Upper lobe of left lung (tissue), 6 donors: ENCODE measurements around the gene BMPR2. TPM values are rescaled to one million over a fixed set of nuclear protein-coding genes. Genes with fewer than 3 reads are reported as not detected.
"Not testable (repeated sequence)": the region's sequence is repeated elsewhere in the genome, so short reads cannot be mapped to it uniquely, and the experiment has no call there.

Experiments used
- ATAC-seq, 2 donors: fragments of 200-7000 bp; cut with Tn5 transposase; one replicate each; pipeline ENCODE4 v1.9.1; 2022; ENCODE audit warnings: mild to moderate bottlenecking in 2 of 2, moderate library complexity in 2 of 2; ENCODE audit not compliant: low FRiP score in 2 of 2
- DNase-seq, 2 donors: peaks; one replicate each; pipeline ENCODE4 v3.0.0-alpha.2; 2019 to 2020
- H3K27ac ChIP-seq, 4 donors: fragments of 200-600 bp; sonication (generic); one replicate each; pipeline ENCODE4 v1.5.1; 2016 to 2019
- H3K27me3 ChIP-seq, 4 donors: fragments of 200-600 bp; sonication (generic); one replicate each; pipeline ENCODE4 v1.5.1; 2017 to 2019
- H3K36me3 ChIP-seq, 4 donors: fragments of 200-600 bp; sonication (generic); one replicate each; pipeline ENCODE4 v1.5.1; 2016 to 2019
- H3K4me1 ChIP-seq, 4 donors: fragments of 200-600 bp; sonication (generic); one replicate each; pipeline ENCODE4 v1.5.1; 2018 to 2019
- H3K4me3 ChIP-seq, 4 donors: fragments of 200-600 bp; sonication (generic); one replicate each; pipeline ENCODE4 v1.5.1; 2017 to 2019; ENCODE audit warnings: mild to moderate bottlenecking in 2 of 4, moderate library complexity in 1 of 4
- H3K9me3 ChIP-seq, 4 donors: fragments of 200-600 bp; sonication (generic); one replicate each; pipeline ENCODE4 v1.5.1; 2018 to 2019
- CTCF ChIP-seq, 6 experiments: fragments of 450-650 bp in 4 of 6; fragments of 200-600 bp in 2 of 6; sonication (generic) in 2 of 6; IDR thresholded peaks; one replicate each; pipeline ENCODE4 v1.5.1; 2016 to 2019; ENCODE audit warnings: antibody characterized with exemption in 6 of 6
- EP300 ChIP-seq, 4 donors: sonication (generic); formaldehyde crosslinking; IDR thresholded peaks; one replicate each; pipeline ENCODE4 v1.5.1; 2017; ENCODE audit warnings: antibody characterized with exemption in 4 of 4, control low read depth in 2 of 4
- POLR2A ChIP-seq, 4 donors: fragments of 450-650 bp; IDR thresholded peaks; one replicate each; pipeline ENCODE4 v1.5.1; 2016 to 2017; ENCODE audit warnings: antibody characterized with exemption in 4 of 4, mild to moderate bottlenecking in 2 of 4
- POLR2AphosphoS5 ChIP-seq, 2 donors: sonication (generic); formaldehyde crosslinking; IDR thresholded peaks; one replicate each; pipeline ENCODE4 v1.5.1; 2017; ENCODE audit warnings: antibody characterized with exemption in 2 of 2
- WGBS, 2 donors: methylation state at CpG; one replicate each; pipeline ENCODE4 v1.1.5; 2017 to 2018; 5-methylcytosine and 5-hydroxymethylcytosine counted together
- total RNA-seq, 6 donors: library from RNA; depleted of rRNA in 4 of 6; stranded (reverse); fragments of >200 nt in 4 of 6; gene quantifications; one replicate each; pipeline versions ENCODE4 v1.1.0 to v1.2.1, GENCODE V29; 2016 to 2021
- donor health status: DM: no; HTN: no; CAD: no; lungs with moderate emphysema.
- donor health status: DM: no; HTN: yes; CAD: no; lungs with severe emphysema.

BMPR2 gene
- total RNA-seq, 6 donors from 2014 or later = 23.0 to 133 (median 77.2) TPM

- H3K27ac ChIP-seq = no peak overlapping the region
- H3K36me3 ChIP-seq = no peaks in the 10 kb centered on the region
- no peaks in the 10 kb centered on the region for H3K27me3 ChIP-seq
- no peak for TF ChIP-seq POLR2A (IDR thresholded peaks at IDR 0.05)
- TF ChIP-seq POLR2AphosphoS5 (IDR thresholded peaks at IDR 0.05) = no peak
- no peak for TF ChIP-seq EP300 (IDR thresholded peaks at IDR 0.05)
- no peak for TF ChIP-seq CTCF (IDR thresholded peaks at IDR 0.05)
- no peak overlapping the region for H3K4me3 ChIP-seq
- no peaks in the 10 kb centered on the region for H3K9me3 ChIP-seq
- ATAC-seq (no peak), DNase-seq (no peak)
- H3K4me1 ChIP-seq = peaks cover 0 to 6% (median 0%) of the 10 kb centered on the region in 4 donors
- 72 to 90% methylated on average over 2 to 3 of the region's 3 CpGs for WGBS, 2 donors
Measured at GRCh38 chr2:202339071-202339870, 36.9 kb upstream of the BMPR2 start.

- H3K27ac ChIP-seq = no peak overlapping the region
Measured at GRCh38 chr2:202344178-202344577, 31.9 kb upstream of the BMPR2 start.

DNA sequence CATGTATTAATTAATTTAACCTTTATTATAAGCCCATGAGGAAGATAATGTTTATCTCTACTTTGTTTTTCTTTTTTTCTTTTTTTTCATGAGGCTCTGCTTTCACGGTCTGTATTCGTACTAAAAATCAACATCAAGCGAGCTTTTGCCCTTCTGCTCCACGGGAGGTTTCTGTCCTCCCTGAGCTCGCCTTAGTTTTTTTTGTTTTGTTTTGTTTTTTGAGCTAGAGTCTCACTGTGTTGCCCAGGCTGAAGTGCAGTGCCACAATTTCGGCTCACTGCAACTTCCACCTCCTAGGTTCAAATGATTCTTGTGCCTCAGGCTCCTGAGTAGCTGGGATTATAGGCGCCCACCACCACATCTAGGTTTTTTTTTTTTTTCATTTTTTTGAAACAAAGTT lies 29.9 kb upstream of the BMPR2 start:
- ATAC-seq (no peak), DNase-seq (no peak)
- 88% methylated on average over 7 of the region's 7 CpGs for WGBS, 2 donors
- no peak for TF ChIP-seq POLR2A (IDR thresholded peaks at IDR 0.05)
- TF ChIP-seq POLR2AphosphoS5 (IDR thresholded peaks at IDR 0.05) = no peak
- no peak for TF ChIP-seq EP300 (IDR thresholded peaks at IDR 0.05)
- TF ChIP-seq CTCF (IDR thresholded peaks at IDR 0.05) = no peak
- H3K27me3 ChIP-seq = no peaks in the 10 kb centered on the region
- no peaks in the 10 kb centered on the region for H3K9me3 ChIP-seq
- H3K4me3 ChIP-seq = no peak overlapping the region
- H3K36me3 ChIP-seq = no peaks in the 10 kb centered on the region
- no peaks in the 10 kb centered on the region for H3K4me1 ChIP-seq
- H3K27ac ChIP-seq = no peak overlapping the region

More at GRCh38 chr2:202344178-202344577, 31.9 kb upstream of the BMPR2 start:
- no peak for DNase-seq
- H3K4me3 ChIP-seq = no peak overlapping the region
- WGBS, 2 donors = 43 to 59% methylated on average over 1 of the region's 1 CpG
- no peaks in the 10 kb centered on the region for H3K27me3 ChIP-seq
- H3K4me1 ChIP-seq = no peaks in the 10 kb centered on the region
- no peak for TF ChIP-seq POLR2AphosphoS5 (IDR thresholded peaks at IDR 0.05)
- TF ChIP-seq CTCF (IDR thresholded peaks at IDR 0.05) = no peak
- no peak for ATAC-seq
- no peaks in the 10 kb centered on the region for H3K36me3 ChIP-seq
- H3K9me3 ChIP-seq = no peaks in the 10 kb centered on the region

DNA sequence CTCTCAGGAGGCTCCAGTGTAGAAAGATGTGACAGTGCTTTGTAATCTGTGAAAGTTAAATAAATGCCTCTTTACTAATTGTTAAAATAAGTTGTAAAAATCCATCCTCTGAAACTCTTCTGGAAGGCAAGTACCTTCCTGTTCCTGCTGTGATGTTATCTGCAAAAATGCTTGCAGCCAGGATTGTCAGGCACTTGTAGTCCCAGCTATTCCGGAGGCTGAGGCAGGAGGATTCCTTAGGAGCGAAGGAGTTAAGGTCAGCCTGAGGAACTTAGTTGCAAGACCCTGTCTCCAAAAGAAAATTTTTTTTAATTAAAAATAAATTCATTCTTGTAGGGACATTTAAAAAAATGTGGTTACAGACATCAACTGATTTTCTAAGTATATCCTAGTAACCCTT lies 22.7 kb upstream of the BMPR2 start:
- Histone ChIP-seq H3K9me3 (no peaks in the 10 kb centered on the region), H3K36me3 (no peaks in the 10 kb centered on the region), H3K27me3 (no peaks in the 10 kb centered on the region), H3K4me1 (no peaks in the 10 kb centered on the region), H3K4me3 (no peak overlapping the region), H3K27ac (no peak overlapping the region)
- ATAC-seq (no peak), DNase-seq (no peak)
- TF ChIP-seq POLR2A (IDR thresholded peaks at IDR 0.05) = no peak
- no peak for TF ChIP-seq EP300 (IDR thresholded peaks at IDR 0.05)
- no peak for TF ChIP-seq CTCF (IDR thresholded peaks at IDR 0.05)
- no peak for TF ChIP-seq POLR2AphosphoS5 (IDR thresholded peaks at IDR 0.05)
- 78 to 89% methylated on average over 2 of the region's 2 CpGs for WGBS, 2 donors

DNA sequence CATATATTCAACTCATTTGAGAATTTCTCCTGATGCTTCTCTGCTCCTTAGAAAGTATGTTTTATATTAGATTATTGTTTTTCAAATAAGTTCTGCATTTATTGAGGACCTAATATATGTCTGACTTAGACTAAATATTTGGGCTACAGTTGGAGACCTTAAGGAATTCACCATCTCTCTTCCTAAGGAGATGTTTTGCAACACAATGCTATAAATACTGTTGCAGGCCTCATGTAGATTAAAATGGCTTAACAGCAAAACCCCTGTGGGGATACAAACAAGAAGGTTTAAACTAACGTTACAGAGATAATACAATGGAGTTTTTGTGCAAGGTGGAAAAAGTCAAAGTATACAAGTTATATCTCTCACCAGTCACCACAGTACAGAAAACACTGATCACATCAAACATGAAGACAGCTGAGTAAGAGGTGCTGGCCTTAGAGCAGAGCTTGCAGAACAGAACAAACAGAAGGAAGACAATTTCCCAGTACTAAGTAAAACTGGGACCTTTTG lies 20.1 kb upstream of the BMPR2 start:
- H3K9me3 ChIP-seq = no peaks in the 10 kb centered on the region
- no peak for ATAC-seq
- TF ChIP-seq CTCF (IDR thresholded peaks at IDR 0.05) (no peak), POLR2A (IDR thresholded peaks at IDR 0.05) (no peak), POLR2AphosphoS5 (IDR thresholded peaks at IDR 0.05) (no peak), EP300 (IDR thresholded peaks at IDR 0.05) (no peak)

GRCh38 chr2:202358924-202359323 lies 17.2 kb upstream of the BMPR2 start:
- not testable (repeated sequence) for H3K36me3 ChIP-seq, H3K4me3 ChIP-seq, H3K27ac ChIP-seq, DNase-seq, ATAC-seq, H3K27me3 ChIP-seq, H3K9me3 ChIP-seq, H3K4me1 ChIP-seq
- WGBS, 2 donors = 98 to 99% methylated on average over 8 of the region's 8 CpGs

More for the DNA sequence above, 20.1 kb upstream of the BMPR2 start:
- Histone ChIP-seq H3K27me3 (no peaks in the 10 kb centered on the region), H3K4me1 (no peaks in the 10 kb centered on the region), H3K36me3 (no peaks in the 10 kb centered on the region), H3K4me3 (no peak overlapping the region), H3K27ac (no peak overlapping the region)
- DNase-seq = no peak
- WGBS, 2 donors = 69 to 76% methylated on average over 1 of the region's 1 CpG
